Measurements from ENCODE around the gene TRPM8.
A peak's percentile ranks its signal among the peaks of the same experiment; 100 is the strongest.

The TRPM8 gene

GRCh38 chr2:234038076-234038802 lies 121.1 kb downstream of the TRPM8 start:
- DNase-seq (ENCODE audit: low spot score), result no peak
- FAIRE-seq, result no peak

DNA sequence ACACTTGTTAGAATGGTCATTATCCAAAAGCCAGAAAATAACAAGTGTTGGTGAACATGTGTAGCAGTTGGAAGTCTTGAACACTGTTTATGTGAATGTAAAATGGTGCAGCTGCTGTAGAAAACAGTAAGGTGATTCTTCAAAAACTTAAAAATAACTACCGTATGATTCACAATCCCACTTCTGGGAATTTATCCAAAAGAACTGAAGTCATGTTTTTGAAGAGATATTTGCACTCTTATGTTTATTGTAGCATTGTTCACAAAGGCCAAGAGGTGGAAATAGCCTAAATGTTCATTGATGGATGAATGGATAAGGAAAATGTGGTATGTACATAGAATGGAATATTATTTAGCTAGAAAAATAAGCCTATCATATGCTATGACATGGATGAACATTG lies 127.0 kb downstream of the TRPM8 start:
- peak; percentile 72 for DNase-seq (ENCODE audit: low spot score)
- peak; percentile 97 for FAIRE-seq

DNA sequence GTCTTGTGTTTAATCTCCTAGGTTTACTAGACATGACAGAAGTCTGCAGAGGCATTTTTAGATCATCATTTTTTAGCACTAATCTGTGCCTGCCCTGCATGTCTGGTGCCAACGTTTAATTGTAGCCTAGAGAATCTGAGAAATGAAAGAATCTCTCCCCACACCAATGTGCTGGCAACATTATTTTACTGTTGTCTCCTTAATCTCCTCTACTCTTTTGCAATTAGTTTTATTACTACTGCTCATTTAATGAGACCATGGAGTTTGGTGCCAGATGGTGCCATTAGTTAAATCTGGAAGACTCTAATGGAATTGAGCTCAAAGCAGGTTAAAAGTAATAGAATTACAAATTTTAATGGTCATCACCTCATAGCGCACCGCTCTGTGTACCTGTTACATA lies 129.3 kb downstream of the TRPM8 start:
- DNase-seq (ENCODE audit: low spot score) (no peak), FAIRE-seq (no peak)

GRCh38 chr2:234047361-234047760 lies 130.2 kb downstream of the TRPM8 start:
- no peak for DNase-seq (ENCODE audit: low spot score)
- FAIRE-seq, result no peak

- DNase-seq (ENCODE audit: low spot score), result no peak
- peak; percentile 14 for FAIRE-seq
Measured at GRCh38 chr2:234048049-234048448, 130.9 kb downstream of the TRPM8 start.

GRCh38 chr2:234050455-234051135 lies 133.4 kb downstream of the TRPM8 start, which contains the start of gene SPP2:
Gene SPP2 (plus strand): TSS chr2:234050702. CDS start chr2:234050787, 85 bp downstream.
- FAIRE-seq (no peak), DNase-seq (ENCODE audit: low spot score) (no peak)

DNA sequence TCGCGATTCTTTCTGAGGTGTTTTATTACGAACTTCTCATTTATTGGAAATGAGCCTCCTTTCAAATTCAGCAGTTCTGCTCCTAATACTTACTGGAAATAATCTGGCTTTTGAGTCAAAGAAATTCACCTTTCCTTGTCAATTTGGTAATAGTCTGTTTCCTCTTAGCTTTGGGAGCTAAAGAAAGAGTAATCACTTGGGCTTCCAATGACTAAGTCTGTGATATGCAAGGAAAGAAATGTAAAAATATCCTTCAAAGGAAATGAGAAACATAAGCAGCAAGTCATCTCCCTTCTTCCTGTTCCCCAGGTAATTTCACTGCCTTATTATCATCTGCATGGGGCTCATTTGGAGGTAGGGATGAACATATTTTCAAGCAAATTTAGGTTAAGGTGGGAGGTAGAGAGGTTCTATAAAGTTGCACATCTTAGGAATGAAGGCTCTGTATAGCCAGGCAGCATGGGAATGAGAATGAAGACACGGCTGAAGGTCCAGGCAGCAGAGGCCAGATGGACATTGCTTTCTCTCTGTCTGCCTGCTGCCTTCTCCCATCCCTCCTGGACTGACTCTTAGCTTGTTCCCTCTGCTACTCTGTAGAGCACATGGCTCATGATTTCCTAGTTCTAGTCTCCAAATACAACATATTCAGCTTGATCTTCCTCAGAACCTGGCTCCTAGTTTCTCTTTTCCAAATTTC lies 134.3 kb downstream of the TRPM8 start:
- FAIRE-seq, result no peak
- no peak for DNase-seq (ENCODE audit: low spot score)

- FAIRE-seq, result no peak
- DNase-seq (ENCODE audit: low spot score), result no peak
Measured at GRCh38 chr2:234058881-234059280, 141.7 kb downstream of the TRPM8 start.

DNA sequence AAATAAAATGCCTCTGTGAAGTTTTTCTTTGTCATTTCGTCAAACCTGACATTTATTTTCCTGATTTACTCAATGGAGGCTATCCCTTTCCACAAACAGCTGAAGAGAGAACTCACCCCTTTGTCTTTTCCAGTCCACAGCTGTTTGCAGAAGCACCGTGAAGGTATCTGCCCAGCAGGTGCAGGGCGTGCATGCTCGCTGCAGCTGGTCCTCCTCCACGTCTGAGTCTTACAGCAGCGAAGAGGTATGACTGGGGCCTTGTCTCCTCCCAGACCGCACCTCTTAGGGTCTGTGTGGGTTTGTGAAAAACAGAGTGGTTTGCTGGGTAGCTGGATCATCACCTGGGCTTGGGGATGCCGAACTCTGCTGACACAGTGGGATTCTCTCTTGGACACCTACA lies 143.1 kb downstream of the TRPM8 start:
- DNase-seq (ENCODE audit: low spot score) (no peak), FAIRE-seq (no peak)

DNA sequence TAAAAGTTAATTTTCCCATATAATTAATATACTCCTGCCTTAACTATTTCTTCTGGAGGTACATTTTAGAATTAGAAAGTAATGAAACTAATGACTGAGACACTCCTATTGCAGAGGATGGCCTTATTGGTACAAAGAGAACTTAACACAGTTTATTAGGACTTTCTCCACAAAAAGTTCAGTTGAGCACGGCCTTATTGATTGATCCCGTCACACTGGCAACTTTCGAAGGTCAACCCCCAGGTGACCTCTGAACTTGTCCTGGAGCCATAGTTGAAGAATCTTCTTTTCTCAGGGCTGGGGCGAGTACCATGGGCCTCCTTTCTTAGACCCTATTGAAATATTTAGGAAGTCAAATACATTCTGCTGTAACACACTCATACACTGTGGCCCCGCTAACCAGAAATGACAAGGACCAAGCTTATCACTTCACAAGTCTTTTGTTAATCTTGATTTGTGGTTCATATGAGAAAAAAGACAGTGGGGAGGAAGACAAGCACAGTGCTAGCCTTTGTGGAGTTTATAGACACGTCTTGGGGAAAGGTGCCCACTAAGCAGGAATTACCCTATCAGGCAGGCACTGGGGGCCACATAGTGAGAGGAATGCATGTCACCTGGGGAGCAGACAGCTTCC lies 144.6 kb downstream of the TRPM8 start:
- FAIRE-seq (no peak), DNase-seq (ENCODE audit: low spot score) (no peak)

- DNase-seq (ENCODE audit: low spot score), result no peak
- no peak for FAIRE-seq
Measured at GRCh38 chr2:234066587-234066986, 149.4 kb downstream of the TRPM8 start.

Measured in RCC 7860 (cell line).